H1 (cell line): ENCODE measurements around the gene MAPK14. TPM values are rescaled to one million over a fixed set of nuclear protein-coding genes. Genes with fewer than 3 reads are reported as not detected.

ENCODE experiments used
- CTCF ChIA-PET: fragments of 300-600 bp; sonication (Branson Sonifier 250); formaldehyde crosslinking; loops from one replicate; lab custom pipeline; 2021; ENCODE audit not compliant: partially characterized antibody; lab: Charles Lee
- POLR2A ChIA-PET: fragments of 300-600 bp; sonication (Branson Sonifier 250); formaldehyde crosslinking; loops from one replicate; lab custom pipeline; 2021; ENCODE audit warnings: inconsistent platforms; ENCODE audit not compliant: partially characterized antibody; lab: Charles Lee
- DNase-seq, 2 experiments: peaks; one replicate each; pipeline versions ENCODE4 v3.0.0 to v3.0.0-alpha.2; 2010 to 2022; ENCODE audit warnings: low spot score in 2 of 2, low read depth in 1 of 2, mixed read lengths in 1 of 2
- FAIRE-seq: peaks from 2 replicates; lab custom pipeline; 2011; peaks lifted over from hg19 to GRCh38; lab: Jason Lieb, UNC
- H2AFZ ChIP-seq: 2 replicates; pipeline ENCODE4 v1.8.1; 2012; ENCODE audit warnings: low read length, inconsistent platforms
- H2AK5ac ChIP-seq: 2 replicates; pipeline ENCODE4 v1.6.1; 2013; ENCODE audit warnings: low read depth, low read length
- H2BK120ac ChIP-seq: replicated peaks from 2 replicates; pipeline ENCODE3; 2013; ENCODE audit warnings: low read depth, low read length, inconsistent platforms
- H2BK12ac ChIP-seq: 2 replicates; pipeline ENCODE4 v1.6.1; 2013; ENCODE audit warnings: low read depth, low read length
- H2BK15ac ChIP-seq: 2 replicates; pipeline ENCODE4 v1.6.1; 2013; ENCODE audit warnings: low read length
- H2BK20ac ChIP-seq: 2 replicates; pipeline ENCODE4 v1.6.1; 2013; ENCODE audit warnings: low read length
- H2BK5ac ChIP-seq: 2 replicates; pipeline ENCODE4 v1.6.1; 2013; ENCODE audit warnings: low read depth, low read length
- H3K14ac ChIP-seq: 2 replicates; pipeline ENCODE4 v1.6.1; 2013; ENCODE audit warnings: inconsistent platforms; ENCODE audit not compliant: insufficient read length
- H3K18ac ChIP-seq: 2 replicates; pipeline ENCODE4 v1.6.1; 2013; ENCODE audit warnings: low read length; ENCODE audit errors: extremely low read depth
- H3K23ac ChIP-seq: 2 replicates; pipeline ENCODE4 v1.6.1; 2013; ENCODE audit warnings: inconsistent platforms; ENCODE audit not compliant: insufficient read length
- H3K23me2 ChIP-seq: 2 replicates; pipeline ENCODE4 v1.6.1; 2013; ENCODE audit warnings: low read depth, low read length
- H3K27ac ChIP-seq: 2 replicates; pipeline ENCODE4 v1.6.1; 2011; ENCODE audit warnings: low read depth, low read length, inconsistent platforms
- H3K27me3 ChIP-seq, 4 experiments: replicated peaks in 1 of 4; 1 replicate in 1 of 4; 2 replicates in 3 of 4; pipeline versions ENCODE4 v1.6.1 to v1.8.1; 2011 to 2013; ENCODE audit warnings: low read length in 3 of 4, mild to moderate bottlenecking in 3 of 4, inconsistent platforms in 2 of 4, mixed read lengths in 2 of 4, moderate library complexity in 1 of 4; ENCODE audit not compliant: control insufficient read depth in 3 of 4, insufficient read depth in 3 of 4; ENCODE audit errors: extremely low read depth in 1 of 4
- H3K36me3 ChIP-seq, 4 experiments: 2 replicates each; pipeline versions ENCODE4 v1.6.1 to v1.8.1; 2011 to 2013; ENCODE audit warnings: mild to moderate bottlenecking in 4 of 4, low read length in 3 of 4, moderate library complexity in 2 of 4, control low read depth in 1 of 4, inconsistent platforms in 1 of 4; ENCODE audit not compliant: insufficient read depth in 4 of 4, control insufficient read depth in 2 of 4
- H3K4ac ChIP-seq: replicated peaks from 2 replicates; pipeline ENCODE3; 2013; ENCODE audit warnings: low read length, low read depth, mixed read lengths, inconsistent platforms; ENCODE audit not compliant: insufficient read length
- H3K4me1 ChIP-seq, 4 experiments: replicated peaks in 1 of 4; 1 replicate in 1 of 4; 2 replicates in 3 of 4; pipeline versions ENCODE4 v1.6.1 to v1.8.1; 2011 to 2013; ENCODE audit warnings: low read length in 3 of 4, inconsistent platforms in 2 of 4, mixed read lengths in 1 of 4; ENCODE audit not compliant: insufficient read depth in 4 of 4, control insufficient read depth in 3 of 4
- H3K4me2 ChIP-seq, 2 experiments: 2 replicates each; pipeline versions ENCODE4 v1.6.1 to v1.8.1; 2011 to 2013; ENCODE audit warnings: low read depth in 2 of 2, low read length in 2 of 2, control low read depth in 1 of 2, inconsistent platforms in 1 of 2, mild to moderate bottlenecking in 1 of 2; ENCODE audit not compliant: insufficient read depth in 1 of 2
- H3K4me3 ChIP-seq, 4 experiments: fragments of 200-600, 300-600 bp in 1 of 4; sonication (generic), shearing (Covaris generic), sonication (Bioruptor Twin) in 1 of 4; 2 replicates each; pipeline versions ENCODE4 v1.5.1 to v1.8.1; 2011 to 2016; ENCODE audit warnings: low read length in 4 of 4, low read depth in 3 of 4, control low read depth in 2 of 4, inconsistent platforms in 2 of 4, mild to moderate bottlenecking in 2 of 4, mixed read lengths in 1 of 4, moderate library complexity in 1 of 4; ENCODE audit not compliant: insufficient read depth in 2 of 4; ENCODE audit errors: extremely low read depth in 1 of 4
- H3K56ac ChIP-seq: replicated peaks from 2 replicates; pipeline ENCODE3; 2013; ENCODE audit warnings: low read depth, mild to moderate bottlenecking, mixed read lengths, low read length, inconsistent platforms; ENCODE audit not compliant: insufficient read length
- H3K79me1 ChIP-seq: 2 replicates; pipeline ENCODE4 v1.6.1; 2013; ENCODE audit warnings: low read depth, low read length, control low read depth
- H3K79me2 ChIP-seq, 2 experiments: 2 replicates each; pipeline versions ENCODE4 v1.6.1 to v1.8.1; 2012 to 2013; ENCODE audit warnings: low read length in 2 of 2, mild to moderate bottlenecking in 2 of 2, inconsistent platforms in 1 of 2; ENCODE audit not compliant: insufficient read depth in 2 of 2, control insufficient read depth in 1 of 2
- H3K9ac ChIP-seq, 4 experiments: replicated peaks in 1 of 4; 1 replicate in 1 of 4; 2 replicates in 3 of 4; pipeline versions ENCODE4 v1.6.1 to v1.8.1; 2011 to 2013; ENCODE audit warnings: low read depth in 3 of 4, low read length in 3 of 4, control low read depth in 2 of 4, mild to moderate bottlenecking in 2 of 4, moderate library complexity in 2 of 4, inconsistent platforms in 1 of 4; ENCODE audit errors: extremely low read depth in 1 of 4
- H3K9me3 ChIP-seq, 2 experiments: 2 replicates each; pipeline versions ENCODE4 v1.6.1 to v1.8.1; 2012 to 2013; ENCODE audit warnings: mild to moderate bottlenecking in 2 of 2, moderate library complexity in 2 of 2, control low read depth in 1 of 2, inconsistent platforms in 1 of 2, low read depth in 1 of 2, low read length in 1 of 2, mixed read lengths in 1 of 2; ENCODE audit not compliant: insufficient read depth in 2 of 2
- H4K20me1 ChIP-seq, 2 experiments: replicated peaks in 1 of 2; 2 replicates each; pipeline versions ENCODE3 to v1.8.1; 2011 to 2013; ENCODE audit warnings: inconsistent platforms in 2 of 2, low read length in 2 of 2, mild to moderate bottlenecking in 1 of 2; ENCODE audit not compliant: insufficient read depth in 2 of 2, control insufficient read depth in 1 of 2
- H4K5ac ChIP-seq: 2 replicates; pipeline ENCODE4 v1.6.1; 2013; ENCODE audit warnings: low read length, low read depth, mixed read lengths, inconsistent platforms; ENCODE audit not compliant: insufficient read length
- H4K8ac ChIP-seq: 2 replicates; pipeline ENCODE4 v1.8.0; 2013; ENCODE audit warnings: mild to moderate bottlenecking, moderate library complexity, low read length, inconsistent platforms; ENCODE audit not compliant: insufficient read depth; ENCODE audit errors: extremely low read depth
- H4K91ac ChIP-seq: replicated peaks from 2 replicates; pipeline ENCODE3; 2013; ENCODE audit warnings: low read length, mixed read lengths, inconsistent platforms; ENCODE audit not compliant: insufficient read length
- BACH1 ChIP-seq: IDR thresholded peaks from 2 replicates; pipeline ENCODE4 v1.6.1; 2012; ENCODE audit warnings: low read length, improper control_type of control experiment
- MAFK ChIP-seq: IDR thresholded peaks from 2 replicates; pipeline ENCODE4 v1.6.1; 2012; ENCODE audit warnings: low read depth, mild to moderate bottlenecking, improper control_type of control experiment, low read length
- POLR2AphosphoS5 ChIP-seq: IDR thresholded peaks from 2 replicates; pipeline ENCODE4 v1.6.1; 2011; ENCODE audit warnings: low read depth, low read length
- WGBS, 2 experiments: shearing (Covaris generic) in 1 of 2; methylation state at CpG; one replicate each; pipeline versions ENCODE4 v1.1.6 to v1.1.7; 2013 to 2015; ENCODE audit warnings: low lambda C conversion rate in 2 of 2, mixed read lengths in 2 of 2, inconsistent platforms in 1 of 2, low coverage in 1 of 2, missing lambda C conversion rate in 1 of 2; ENCODE audit not compliant: insufficient replicate concordance in 2 of 2, insufficient coverage in 1 of 2, insufficient read length in 1 of 2; ENCODE audit errors: extremely low coverage in 1 of 2, missing lambda C conversion rate in 1 of 2; 5-methylcytosine and 5-hydroxymethylcytosine counted together
- polyA plus RNA-seq, 7 experiments: library from polyadenylated mRNA; depleted of rRNA in 3 of 7; stranded (reverse) in 5 of 7; unstranded in 2 of 7; fragments of >200 nt in 5 of 7; fragments of 200-250 nt in 2 of 7; gene quantifications; 1 replicate in 5 of 7; 2 replicates in 1 of 7; 4 replicates in 1 of 7; pipeline versions ENCODE4 v1.2.1 to v1.2.3, GENCODE V29; 2011 to 2013; ENCODE audit warnings: missing spikeins in 2 of 7, mixed read lengths in 2 of 7
- total RNA-seq: library from RNA; stranded (reverse); fragmentation: NEBNext Ultra II Directional; extraction: Animal tissue kit (Norgen Biotek cat#: 25700); gene quantifications from 2 replicates; pipeline ENCODE4 v1.2.1, GENCODE V29; 2021

Gene MAPK14
- total and polyA plus RNA-seq, 2 of the 8 experiments (the other 6 are each of a cell fraction or from before 2014, with no cell fraction given) = 18.1 to 39.3 TPM

DNA sequence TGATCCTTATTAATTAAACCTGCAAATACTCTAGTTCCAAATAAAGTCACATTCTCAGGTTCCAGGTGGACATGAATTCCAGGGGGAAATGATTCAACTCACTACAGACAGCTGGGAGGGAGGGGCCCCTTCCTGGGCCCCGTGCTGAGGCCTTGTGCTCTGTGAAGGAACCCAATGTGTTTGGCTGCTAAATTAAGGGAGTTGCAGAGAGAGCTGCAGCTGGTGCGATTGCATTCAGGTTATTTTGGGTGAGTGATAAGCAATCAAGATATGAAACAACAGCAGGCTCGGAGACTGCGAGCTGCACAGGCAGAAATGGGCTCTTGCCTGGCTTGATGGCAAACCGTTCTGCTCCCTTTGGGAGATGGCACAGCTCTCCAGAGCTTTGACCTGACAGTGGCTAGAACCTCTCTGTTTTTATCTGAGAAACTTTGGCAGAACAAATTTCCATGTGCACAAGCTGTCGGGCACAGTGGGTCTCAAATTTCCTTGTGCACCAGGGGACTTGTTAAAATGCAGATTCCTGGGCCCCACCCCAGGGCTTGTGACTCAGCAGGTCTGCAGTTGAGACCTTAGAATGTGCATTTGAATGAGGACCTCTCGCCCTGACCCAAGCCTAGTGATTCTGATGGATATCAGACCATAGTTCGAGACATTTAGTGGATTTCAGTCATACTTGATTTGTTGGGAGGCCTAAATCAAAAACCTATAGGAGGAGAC, 112.5 kb downstream of the MAPK14 start:
- Histone ChIP-seq H4K8ac (no peak overlapping the region), H3K79me2 (no peaks in the 10 kb centered on the region), H2BK120ac (no peak overlapping the region), H3K4ac (no peak overlapping the region), H2BK20ac (0 out of 2 replicates have a peak overlapping the region, but pooled peaks have one; percentile 18), H2BK5ac (peak overlapping the region; percentile 78; the same call in 1 of the 2 replicates), H3K14ac (no peak overlapping the region), H3K4me3 (no peak overlapping the region), H3K4me1 (peaks cover 0 to 6% (median 0%) of the 10 kb centered on the region in 4 experiments; a peak in 3 of 7 replicates), H4K5ac (no peak overlapping the region), H3K9ac (no peak overlapping the region), H3K56ac (no peak overlapping the region), H3K36me3 (peaks cover 0 to 2% (median 0%) of the 10 kb centered on the region in 4 experiments; a peak in 1 of 8 replicates), H3K9me3 (0 out of 4 replicates have a peak, but pooled peaks cover 0 to 4% of the 10 kb centered on the region in 2 experiments), H3K79me1 (no peaks in the 10 kb centered on the region), H3K18ac (peak overlapping the region; percentile 32), H2AK5ac (no peak overlapping the region), H3K27ac (no peak overlapping the region), H3K4me2 (0 out of 4 replicates have a peak overlapping the region, but pooled peaks of 1 of the 2 experiments have one; percentile 13), H2BK15ac (no peak overlapping the region), H3K23ac (no peak overlapping the region), H4K20me1 (no peaks in the 10 kb centered on the region), H2BK12ac (peak overlapping the region; percentile 60; the same call in 1 of the 2 replicates), H3K27me3 (no peaks in the 10 kb centered on the region), H2AFZ (no peak overlapping the region), H3K23me2 (no peaks in the 10 kb centered on the region), H4K91ac (no peak overlapping the region)
- no peak for DNase-seq
- TF ChIP-seq BACH1 (peak; percentile 69), MAFK (peak; percentile 69; the same call in 1 of the 2 replicates), POLR2AphosphoS5 (no peak)
- 64% methylated on average over 8 of the region's 8 CpGs; no CpG with 5 or more reads in 1 of the 2 experiments for WGBS, 2 experiments
- ChIA-PET CTCF (interaction anchor here (0.6 to 3.1 kb wide), 27 partner anchors 10 to 243 kb away, joined by 3 to 20 read pairs (median 6); partner anchors contain the start of genes BRPF3, MAPK13 and MAPK14), POLR2A (interaction anchor here (0.7 to 2.1 kb wide), 7 partner anchors 9 to 221 kb away, joined by 3 to 9 read pairs (median 4); no protein-coding TSS in a partner anchor)
- FAIRE-seq = no peak
